Measurements from ENCODE around the gene MAGOH.

MAGOH gene

DNA sequence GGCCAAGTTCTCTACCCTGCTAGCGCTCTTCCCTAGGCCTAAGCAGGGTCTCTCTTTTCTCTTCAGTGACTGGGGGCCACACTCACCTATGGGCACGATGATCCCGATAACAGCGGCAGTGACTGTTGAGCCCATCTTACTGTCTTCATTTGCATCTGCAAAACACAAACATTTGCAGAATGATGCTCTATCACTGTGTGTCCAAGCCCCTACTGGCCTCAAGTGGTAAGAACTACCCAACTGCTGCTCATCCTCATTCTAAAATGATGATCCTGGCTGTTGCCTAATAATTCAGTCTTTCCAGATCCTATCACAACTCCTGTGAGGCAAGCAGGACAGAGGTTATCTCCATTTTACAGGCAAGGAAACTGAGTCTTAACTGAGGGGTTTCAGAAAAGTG is 16.7 kb upstream of the MAGOH start:
- no peak overlapping the region for H3K4me3 ChIP-seq (replicated peaks; ENCODE audit: low read depth, low read length)
- DNase-seq (ENCODE audit: low read depth), result no peak
- TF ChIP-seq CTCF (IDR thresholded peaks at IDR 0.05; ENCODE audit: low read length, missing control alignments), result peak; percentile 15

GRCh38 chr1:53254011-53254640 is 15.8 kb upstream of the MAGOH start:
- peak; percentile 62 for DNase-seq (ENCODE audit: low read depth)
- TF ChIP-seq CTCF (IDR thresholded peaks at IDR 0.05; ENCODE audit: low read length, missing control alignments), result no peak
- no peak overlapping the region for H3K4me3 ChIP-seq (replicated peaks; ENCODE audit: low read depth, low read length)

DNA sequence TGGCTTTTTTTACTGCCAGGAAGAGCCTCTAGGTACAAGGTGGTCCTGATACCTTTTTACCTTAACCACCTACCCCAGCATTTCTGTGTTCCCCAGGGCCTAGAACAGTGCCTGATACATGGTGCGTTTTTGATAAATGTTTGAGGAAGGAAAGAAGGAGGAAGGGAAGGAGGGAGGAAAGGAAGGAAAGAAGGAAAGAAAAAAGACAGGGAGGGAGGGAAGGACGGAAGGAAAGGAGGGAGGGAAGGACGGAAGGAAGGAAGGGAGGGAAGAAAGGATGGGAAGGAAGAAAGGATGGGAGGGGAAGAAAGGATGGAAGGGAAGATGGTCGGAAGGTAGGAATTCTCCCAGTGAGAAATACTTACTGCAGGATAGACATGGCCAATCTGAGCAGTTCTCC is 12.0 kb upstream of the MAGOH start:
- no peak overlapping the region for H3K4me3 ChIP-seq (replicated peaks; ENCODE audit: low read depth, low read length)
- no peak for TF ChIP-seq CTCF (IDR thresholded peaks at IDR 0.05; ENCODE audit: low read length, missing control alignments)
- no peak for DNase-seq (ENCODE audit: low read depth)

GRCh38 chr1:53249706-53250105 is 11.4 kb upstream of the MAGOH start:
- TF ChIP-seq CTCF (IDR thresholded peaks at IDR 0.05; ENCODE audit: low read length, missing control alignments), result no peak
- no peak for DNase-seq (ENCODE audit: low read depth)
- H3K4me3 ChIP-seq (replicated peaks; ENCODE audit: low read depth, low read length), result no peak overlapping the region

DNA sequence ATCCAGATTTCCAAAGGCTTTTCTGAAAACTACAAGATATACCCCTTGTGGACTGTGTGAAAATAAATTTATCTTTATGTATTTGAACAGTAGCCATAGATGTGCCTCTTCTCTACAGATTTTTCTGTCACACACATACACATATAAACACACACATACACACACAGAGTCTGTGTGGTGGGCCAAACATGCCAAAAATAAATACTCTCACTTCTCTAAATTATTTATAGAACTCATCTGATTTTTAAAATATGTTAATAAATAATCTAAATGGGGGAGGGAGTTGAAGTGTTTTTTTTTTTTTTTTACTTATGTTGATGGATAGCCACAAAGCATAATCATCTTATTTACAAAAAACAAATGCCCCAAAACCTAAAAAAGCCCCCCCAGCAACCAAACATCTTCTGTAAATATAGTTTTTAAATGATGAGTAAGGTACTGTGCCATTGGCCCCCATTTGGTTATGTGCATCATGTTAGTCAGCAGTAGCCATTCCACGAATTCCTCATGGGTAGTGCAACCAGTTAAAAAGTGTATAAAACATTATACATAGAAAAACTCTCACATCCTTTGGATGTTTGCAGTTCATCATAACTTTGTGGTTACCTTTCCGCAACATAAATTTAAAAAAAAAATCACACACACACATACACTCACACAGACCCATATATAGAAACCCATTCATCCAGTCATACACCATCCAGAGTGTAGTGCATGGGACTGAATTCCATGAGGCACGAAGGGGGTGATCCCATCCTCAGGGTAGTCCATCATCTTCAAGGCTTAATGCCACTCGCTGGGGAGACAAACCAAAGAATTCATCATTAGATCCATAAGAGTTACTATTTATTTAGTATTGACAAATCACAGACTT is 8.2 kb upstream of the MAGOH start:
- H3K4me3 ChIP-seq (replicated peaks; ENCODE audit: low read depth, low read length), result no peak overlapping the region
- TF ChIP-seq CTCF (IDR thresholded peaks at IDR 0.05; ENCODE audit: low read length, missing control alignments), result no peak
- peak; percentile 18 for DNase-seq (ENCODE audit: low read depth)

- H3K4me3 ChIP-seq (replicated peaks; ENCODE audit: low read depth, low read length), result no peak overlapping the region
- DNase-seq (ENCODE audit: low read depth), result no peak
- TF ChIP-seq CTCF (IDR thresholded peaks at IDR 0.05; ENCODE audit: low read length, missing control alignments), result no peak
Measured at GRCh38 chr1:53244141-53244540, 5.8 kb upstream of the MAGOH start.
